ENCODE results near the gene SPIRE1. TPM values are rescaled to one million over a fixed set of nuclear protein-coding genes. Genes with fewer than 3 reads are reported as not detected.

SPIRE1 gene
- total RNA-seq, 1 donor from 2014 or later = 43.7 TPM

DNA sequence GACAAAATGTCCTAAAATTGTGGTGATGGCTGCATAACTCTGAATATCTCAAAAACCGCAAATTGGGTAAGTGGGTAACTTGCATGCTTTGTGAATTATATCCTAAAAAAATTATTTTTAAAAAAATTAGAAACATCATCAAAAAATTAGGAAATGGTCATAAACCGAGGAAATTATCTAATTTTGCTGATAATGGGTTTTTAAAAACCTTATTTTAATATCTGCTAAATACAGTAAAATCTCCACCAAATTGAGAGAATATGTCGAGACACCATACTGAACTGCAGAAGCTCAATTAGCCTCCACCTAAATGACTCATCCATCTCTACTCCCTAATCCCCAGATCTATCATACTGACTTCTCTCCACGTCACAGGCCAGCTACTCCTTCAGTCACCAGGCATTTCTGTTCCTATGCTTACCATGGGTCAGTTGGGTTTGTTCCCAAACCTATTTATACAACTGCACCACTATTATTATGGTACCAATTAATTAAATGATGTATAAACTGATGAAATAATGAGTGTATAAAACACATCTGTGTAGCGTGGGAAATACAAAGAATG, 36.1 kb downstream of the SPIRE1 start:
- intact Hi-C loops (cut with DNase I) = no loop called here
- ATAC-seq = no peak
- no peak for DNase-seq (ENCODE audit: missing footprints)

DNA sequence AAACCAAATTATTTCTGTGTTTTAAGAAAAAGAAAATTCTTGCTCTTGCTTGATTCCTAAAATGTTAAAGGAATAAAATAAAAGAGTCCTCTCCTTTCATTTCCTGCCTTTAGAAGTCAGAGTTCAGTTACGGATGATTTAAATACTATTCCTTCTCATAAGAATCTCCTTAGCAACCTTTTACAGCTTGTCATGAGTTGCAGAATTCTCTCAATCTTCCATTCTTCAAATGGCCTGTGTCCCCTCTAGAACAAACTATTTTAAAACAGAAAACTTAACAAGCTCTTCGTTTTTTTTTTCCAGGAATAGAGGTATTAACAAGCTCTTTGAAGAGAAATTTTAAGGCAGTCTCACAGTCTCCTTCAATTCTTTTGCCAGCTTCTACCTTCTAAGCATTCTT, 42.2 kb downstream of the SPIRE1 start:
- intact Hi-C loops (cut with DNase I) = no loop called here
- DNase-seq (ENCODE audit: missing footprints) = no peak
- ATAC-seq = no peak

DNA sequence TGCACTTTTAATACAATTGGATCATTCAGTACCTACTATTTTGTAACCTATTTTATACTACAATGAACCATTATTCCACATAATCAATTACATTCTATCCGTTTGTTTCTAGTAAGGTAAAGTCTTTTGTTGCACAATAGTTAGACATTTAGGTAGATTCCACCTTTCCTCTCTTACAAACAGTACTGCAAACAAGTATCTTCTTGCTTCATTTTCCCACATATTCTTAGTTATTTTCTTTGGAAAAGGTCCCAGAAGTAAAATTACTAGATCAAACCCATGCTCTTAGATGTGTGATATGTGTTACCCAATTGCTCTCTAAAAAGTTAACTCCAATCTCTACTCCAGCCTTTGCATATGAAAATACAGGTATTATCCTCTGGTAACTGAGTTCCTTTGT, 49.6 kb downstream of the SPIRE1 start:
- ATAC-seq = no peak
- intact Hi-C loops (cut with DNase I) = no loop called here

DNA sequence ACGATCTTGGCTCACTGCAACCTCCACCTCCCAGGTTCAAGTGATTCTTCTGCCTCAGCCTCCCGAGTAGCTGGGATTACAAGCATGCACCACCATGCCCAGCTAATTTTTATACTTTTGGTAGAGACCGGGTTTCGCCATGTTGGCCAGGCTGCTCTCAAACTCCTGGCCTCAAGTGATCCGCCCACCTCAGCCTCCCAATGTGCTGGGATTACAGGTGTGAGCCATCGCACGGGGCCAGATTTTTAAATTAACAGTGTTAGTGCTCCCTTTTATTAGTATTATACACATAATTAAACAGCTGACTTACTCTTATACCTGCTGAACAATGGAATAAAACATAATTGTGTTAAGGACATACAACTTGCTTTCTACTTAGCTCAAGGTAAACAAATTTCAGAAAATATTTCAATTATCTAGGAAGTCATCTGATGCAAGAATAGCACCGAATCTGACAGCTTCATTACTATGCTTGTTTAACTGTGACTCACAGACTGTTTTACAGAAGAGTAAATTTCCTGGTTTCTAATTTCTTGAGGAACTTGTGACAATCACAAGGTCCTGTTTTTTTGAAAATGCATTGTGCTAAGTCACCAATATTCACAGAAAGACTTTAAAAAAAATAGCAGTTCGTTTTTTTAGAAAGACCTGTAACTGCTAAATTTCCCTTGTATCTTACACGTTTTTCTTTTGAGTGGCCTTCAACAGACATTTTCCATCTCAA, 51.2 kb downstream of the SPIRE1 start:
- ATAC-seq = no peak

More for the DNA sequence above, 49.6 kb downstream of the SPIRE1 start:
- no peak for DNase-seq (ENCODE audit: missing footprints)

DNA sequence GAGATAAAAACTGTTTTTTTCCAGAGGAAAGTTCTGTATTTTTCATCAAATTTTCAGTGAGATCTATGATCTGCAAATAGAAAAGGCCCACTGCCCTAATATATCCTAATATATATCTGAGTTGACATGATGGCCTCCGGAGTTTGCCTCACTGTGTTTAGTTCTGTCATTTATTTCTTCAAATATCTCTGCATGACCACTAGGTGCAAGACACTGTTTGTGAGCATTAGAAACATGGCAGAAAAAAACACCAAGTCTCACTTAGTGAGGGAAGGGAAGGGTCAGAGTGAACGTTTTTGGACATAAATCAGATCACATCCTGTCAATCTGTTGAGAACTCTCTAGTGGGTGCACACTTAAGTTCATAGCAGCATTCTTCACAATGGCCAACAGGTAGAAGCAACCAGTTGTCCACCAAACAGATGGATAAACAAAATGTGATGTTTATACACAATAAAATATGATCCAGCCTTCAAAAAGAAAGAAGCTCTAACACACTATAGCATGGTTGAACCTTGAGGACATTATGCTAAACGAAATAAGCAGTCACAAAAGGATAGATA, 53.4 kb downstream of the SPIRE1 start:
- DNase-seq (ENCODE audit: missing footprints) = no peak
- ATAC-seq = no peak
- intact Hi-C loops (cut with DNase I) = no loop called here

More for the DNA sequence above, 51.2 kb downstream of the SPIRE1 start:
- no peak for DNase-seq (ENCODE audit: missing footprints)
- intact Hi-C loops (cut with DNase I) = no loop called here

DNA sequence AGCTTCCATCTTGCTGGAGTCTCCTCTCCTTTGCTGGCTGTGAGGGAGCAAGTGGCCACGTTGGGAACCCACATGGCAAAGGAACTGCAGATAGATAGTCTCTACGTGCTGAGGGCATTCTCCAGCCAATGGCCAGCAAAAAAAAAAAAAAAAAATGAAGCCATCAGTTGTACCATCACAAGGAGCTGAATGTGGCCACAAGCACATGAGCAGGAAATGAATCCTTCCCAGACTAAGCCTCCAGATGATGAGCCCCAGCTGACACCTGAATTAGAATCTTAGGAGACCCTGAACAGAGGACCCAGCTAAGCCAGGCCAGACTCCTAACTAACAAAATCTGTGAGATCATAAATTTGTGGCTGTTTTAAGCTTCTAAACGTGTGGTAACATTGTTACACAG, 57.9 kb downstream of the SPIRE1 start:
- intact Hi-C loops (cut with DNase I) = loop anchor here (5.0 kb wide), 2 partner anchors 48 to 57 kb away; partner anchors contain the start of gene SPIRE1
- ATAC-seq = no peak

DNA sequence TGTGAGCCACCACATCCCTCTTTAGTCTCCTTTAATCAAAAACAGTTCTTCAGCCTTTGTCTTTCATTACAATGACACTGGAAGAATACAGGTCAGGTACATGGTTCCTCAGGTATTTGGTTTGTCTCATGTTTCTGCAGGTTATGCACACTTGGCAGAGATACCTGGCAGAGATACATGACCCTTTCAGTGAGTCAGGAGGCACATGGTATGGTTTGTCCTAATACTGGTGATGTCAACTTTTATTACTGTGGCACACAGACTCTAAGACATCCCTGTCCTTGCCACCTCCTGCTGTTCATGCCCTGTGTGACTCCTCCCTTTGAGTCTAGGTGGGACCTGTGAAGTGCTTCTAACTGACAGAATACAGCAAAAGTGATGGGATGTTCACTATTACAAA, 58.4 kb downstream of the SPIRE1 start:
- intact Hi-C loops (cut with DNase I) = loop anchor here (5.0 kb wide), 2 partner anchors 47 to 58 kb away; partner anchors contain the start of gene SPIRE1
- no peak for ATAC-seq
- DNase-seq (ENCODE audit: missing footprints) = no peak

More for the DNA sequence above, 57.9 kb downstream of the SPIRE1 start:
- DNase-seq (ENCODE audit: missing footprints) = no peak

DNA sequence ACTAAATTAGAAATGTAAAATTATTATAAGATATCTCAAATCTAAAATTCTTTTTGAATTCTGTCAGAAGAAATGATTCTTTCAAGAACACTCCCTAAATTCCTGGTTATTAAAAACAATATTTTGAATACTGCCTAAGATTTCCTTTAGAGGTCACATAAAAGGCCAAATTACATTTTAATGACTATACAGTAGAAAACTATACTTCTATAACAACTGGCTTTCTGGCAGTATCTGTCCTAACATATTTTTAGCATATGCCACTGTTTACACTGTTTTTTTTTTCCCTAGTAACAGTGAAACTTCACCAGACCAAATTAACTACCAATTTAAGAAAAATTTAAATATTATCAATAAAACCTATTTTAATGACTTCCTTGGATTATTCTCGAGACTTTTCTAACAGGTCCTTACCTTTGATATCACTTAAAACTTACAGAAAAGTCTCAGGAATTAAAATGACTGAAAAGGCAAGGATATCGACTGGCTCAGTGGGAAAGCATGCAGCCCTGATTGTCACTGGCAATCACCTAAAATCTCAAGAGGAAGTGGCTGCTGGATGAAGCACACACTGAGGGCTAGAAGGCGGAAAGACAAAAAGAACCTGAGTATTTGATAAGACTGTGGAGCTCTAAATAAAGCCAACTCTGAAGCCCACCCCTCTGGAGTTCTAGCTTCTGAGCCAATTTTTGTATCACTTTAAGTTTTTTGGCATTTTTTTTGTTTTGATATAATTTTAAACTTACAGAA, 59.6 kb downstream of the SPIRE1 start:
- ATAC-seq (no peak), DNase-seq (ENCODE audit: missing footprints) (no peak)
- intact Hi-C loops (cut with DNase I) = loop anchor here (5.0 kb wide), 2 partner anchors 46 to 59 kb away; partner anchors contain the start of gene SPIRE1

DNA sequence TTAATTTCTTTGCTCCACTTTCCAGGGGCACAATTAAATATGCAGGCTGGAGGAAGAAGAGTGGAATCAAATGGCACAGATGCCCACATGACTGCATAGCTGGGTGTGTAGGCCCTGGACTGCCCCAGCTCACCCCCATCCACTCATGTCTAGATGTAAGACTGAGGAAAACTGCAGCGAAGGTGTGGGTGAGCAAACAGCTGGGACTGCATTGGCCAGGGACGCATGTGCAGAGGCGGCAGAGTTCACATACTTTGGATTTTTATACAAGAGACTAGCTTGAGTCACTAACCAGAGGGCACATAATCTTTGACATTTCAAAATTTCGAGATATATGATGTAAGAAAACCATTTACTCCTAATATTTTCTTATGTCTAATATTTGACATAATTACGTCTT, 60.1 kb downstream of the SPIRE1 start:
- intact Hi-C loops (cut with DNase I) = loop anchor here (5.0 kb wide), 2 partner anchors 45 to 60 kb away; partner anchors contain the start of gene SPIRE1
- no peak for DNase-seq (ENCODE audit: missing footprints)
- ATAC-seq = peak; percentile 82

DNA sequence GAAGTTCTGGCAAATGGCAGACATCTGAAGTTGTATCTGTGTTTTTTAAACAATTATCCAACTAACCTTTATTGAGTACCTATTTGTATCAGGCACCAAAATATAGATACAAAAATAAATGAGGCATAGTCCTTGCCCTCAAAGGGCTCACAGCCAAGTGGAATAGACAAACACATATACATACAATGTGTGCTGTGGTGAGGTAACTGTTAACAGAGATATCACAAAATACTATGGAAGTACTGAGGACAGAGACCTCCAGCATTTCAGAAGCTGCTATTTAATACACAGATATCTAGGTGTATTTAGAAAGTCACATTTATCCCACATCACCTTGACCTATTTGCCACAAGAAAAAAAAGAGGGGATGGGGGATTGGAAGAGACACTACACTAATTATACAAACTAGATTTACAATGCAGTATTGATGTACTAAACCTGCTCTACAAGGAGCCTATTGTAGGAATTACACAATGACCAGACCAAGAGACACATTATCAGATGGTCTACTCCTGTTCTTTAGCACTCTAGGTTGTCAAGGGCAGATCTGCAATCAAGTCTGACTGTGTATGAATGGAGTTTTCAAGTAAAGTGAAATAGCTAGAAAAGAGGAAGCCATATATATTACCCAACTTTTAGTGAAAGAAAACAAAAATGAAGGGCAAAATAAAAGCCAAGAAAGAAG, 62.2 kb downstream of the SPIRE1 start:
- intact Hi-C loops (cut with DNase I) = loop anchor here (5.0 kb wide), 2 partner anchors 43 to 62 kb away; partner anchors contain the start of gene SPIRE1
- ATAC-seq (no peak), DNase-seq (ENCODE audit: missing footprints) (no peak)

DNA sequence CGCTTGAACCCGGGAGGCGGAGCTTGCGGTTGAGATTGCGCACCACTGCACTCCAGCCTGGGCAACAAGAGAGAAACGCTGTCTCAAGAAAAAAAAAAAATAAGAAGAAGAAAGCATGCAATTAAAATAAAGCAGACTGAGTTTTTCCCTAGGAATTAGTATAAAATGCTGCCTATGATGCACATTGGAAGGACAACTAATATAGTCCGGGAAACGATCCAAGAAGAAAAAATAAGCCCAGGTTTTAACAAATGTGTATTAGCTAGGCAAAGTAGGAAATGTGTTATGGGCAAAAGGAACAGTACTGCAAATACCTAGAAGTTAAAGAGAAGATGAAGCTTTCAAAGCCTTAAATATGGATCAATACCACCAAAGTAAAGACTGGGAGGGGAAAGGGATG, 64.0 kb downstream of the SPIRE1 start:
- no peak for ATAC-seq
- no peak for DNase-seq (ENCODE audit: missing footprints)
- intact Hi-C loops (cut with DNase I) = no loop called here

DNA sequence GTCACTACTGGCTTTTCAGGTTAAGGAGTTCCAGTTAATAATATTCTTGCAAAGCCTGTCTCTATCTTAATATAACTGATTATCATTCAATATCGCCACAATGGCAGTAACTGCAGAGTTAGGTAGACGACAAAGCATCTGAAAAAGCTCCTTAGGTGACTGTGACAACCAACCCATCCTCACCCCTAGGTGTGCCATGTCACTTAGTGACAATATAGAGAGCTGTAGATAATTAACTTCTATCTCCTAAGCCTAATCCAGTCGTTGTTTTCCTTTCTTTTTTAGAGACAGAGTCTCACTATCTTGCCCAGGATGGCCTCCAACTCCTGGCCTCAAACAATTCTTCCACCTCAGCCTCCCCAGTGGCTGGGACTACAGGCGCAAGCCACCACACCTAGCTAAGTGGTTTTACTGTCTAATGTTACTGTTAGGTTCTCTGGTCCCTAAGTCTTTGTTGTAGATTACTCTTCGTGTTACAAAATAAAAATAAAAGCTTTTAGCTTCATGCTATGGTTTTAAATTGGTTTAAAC, 65.2 kb downstream of the SPIRE1 start:
- ATAC-seq (no peak), DNase-seq (ENCODE audit: missing footprints) (no peak)
- intact Hi-C loops (cut with DNase I) = no loop called here

DNA sequence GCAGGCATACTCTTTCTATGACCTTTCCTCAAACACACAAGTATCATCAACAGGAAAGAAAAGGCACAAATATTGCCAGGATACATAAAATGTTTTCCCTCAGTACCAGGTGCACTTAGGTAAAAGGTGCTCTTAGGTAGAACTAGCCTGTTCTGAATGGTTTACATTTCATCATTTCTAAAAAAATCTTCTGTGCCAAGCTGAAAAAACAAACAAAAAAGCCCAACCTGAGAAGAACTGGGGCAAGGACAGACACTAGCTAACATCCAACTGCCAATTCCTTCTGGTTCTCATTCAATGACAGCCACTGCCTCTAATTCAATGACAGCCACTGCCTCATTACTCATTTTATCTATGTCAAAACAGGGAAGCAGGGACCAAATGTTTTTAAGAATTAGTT, 68.5 kb downstream of the SPIRE1 start:
- ATAC-seq = no peak
- intact Hi-C loops (cut with DNase I) = no loop called here
- DNase-seq (ENCODE audit: missing footprints) = no peak

DNA sequence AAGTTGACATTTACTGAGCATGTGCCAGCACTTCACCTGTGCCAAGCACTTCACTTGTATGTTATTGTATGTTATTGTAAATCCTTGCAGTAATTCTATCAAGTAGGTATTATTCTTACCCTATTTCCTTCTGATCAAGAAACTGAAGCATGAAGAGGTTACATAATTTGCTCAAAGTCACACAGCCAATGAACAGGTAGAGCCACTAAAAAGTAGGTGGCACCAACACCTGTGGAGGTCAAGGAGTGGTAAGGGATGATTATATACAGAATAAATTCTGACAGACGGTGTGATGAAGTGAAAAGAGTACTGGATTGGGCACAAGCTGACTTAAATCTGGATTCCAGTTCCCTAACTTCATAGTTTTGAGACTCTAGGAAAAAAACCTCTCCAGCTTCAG, 71.0 kb downstream of the SPIRE1 start:
- DNase-seq (ENCODE audit: missing footprints) = no peak
- intact Hi-C loops (cut with DNase I) = no loop called here
- no peak for ATAC-seq

DNA sequence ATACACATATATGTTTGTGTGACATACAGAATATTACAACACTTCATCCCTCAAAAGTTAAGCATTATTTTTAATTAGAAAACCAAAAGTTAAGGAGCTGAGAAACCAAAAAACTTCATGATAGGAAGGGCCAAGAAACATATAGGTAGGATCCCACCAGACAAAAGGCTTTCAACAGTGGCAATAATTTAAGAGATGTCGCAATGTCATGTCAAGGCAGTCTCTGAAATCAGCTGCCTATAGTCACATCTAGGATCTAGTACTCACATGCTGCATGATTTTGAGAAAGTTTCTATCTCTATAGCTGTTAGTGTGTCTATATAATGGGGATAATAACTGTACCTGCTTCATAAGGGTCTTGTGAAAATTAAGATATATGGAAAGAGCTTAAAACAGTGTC, 72.7 kb downstream of the SPIRE1 start:
- intact Hi-C loops (cut with DNase I) = no loop called here
- DNase-seq (ENCODE audit: missing footprints) = no peak

DNA sequence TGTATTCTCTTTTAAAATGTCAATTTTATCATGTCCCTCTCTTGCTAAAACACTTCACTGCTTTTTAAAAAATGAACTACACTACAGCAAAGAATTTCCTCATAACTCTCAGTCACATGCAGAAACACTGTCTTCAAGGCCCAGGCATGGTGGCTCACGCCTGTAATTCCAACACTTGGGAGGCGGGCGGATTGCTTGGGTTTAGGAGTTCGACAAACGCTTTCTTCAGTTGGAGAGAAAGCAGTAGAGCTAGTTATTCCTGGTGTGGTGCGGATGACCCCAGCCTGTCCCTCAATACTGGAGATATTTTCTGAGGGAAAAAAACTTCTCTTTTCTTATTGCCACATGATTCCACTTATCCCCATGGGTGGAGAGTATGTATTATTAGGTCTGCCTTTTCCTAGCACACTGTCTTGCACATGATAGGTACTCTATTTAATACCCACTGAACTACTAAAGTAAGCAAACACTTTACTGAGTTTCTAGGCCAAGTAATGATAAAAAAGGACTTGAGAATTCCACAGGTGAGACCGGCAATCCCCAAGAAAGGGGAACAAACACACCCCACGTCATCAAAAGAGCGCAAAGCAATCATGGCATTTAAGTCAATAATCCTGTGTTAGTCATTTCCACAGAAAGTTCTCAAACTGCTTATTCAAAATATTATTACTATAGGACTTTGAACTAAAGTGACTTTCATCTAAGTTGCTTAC, 77.1 kb downstream of the SPIRE1 start:
- intact Hi-C loops (cut with DNase I) = no loop called here
- ATAC-seq (no peak), DNase-seq (ENCODE audit: missing footprints) (no peak)

More for the DNA sequence above, 72.7 kb downstream of the SPIRE1 start:
- no peak for ATAC-seq

DNA sequence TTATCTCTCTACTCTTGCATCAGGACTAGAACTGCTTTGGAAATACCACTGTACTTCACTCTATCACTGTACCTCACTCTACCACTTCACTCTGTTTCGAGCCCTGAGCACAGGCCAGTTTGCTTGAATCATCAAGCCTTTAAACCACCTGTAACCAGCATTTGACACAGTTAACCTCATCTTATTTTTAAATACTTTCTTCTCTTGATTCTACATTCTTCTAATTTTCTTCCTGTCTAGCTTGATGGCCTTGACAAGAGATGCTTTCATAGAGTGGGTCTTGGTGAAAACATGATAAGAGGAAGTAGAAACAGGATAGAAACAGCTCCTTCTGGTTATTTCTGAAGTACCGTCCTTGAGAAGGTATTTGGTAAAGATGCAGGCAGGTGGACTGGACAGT, 78.1 kb downstream of the SPIRE1 start:
- intact Hi-C loops (cut with DNase I) = no loop called here
- no peak for ATAC-seq
- DNase-seq (ENCODE audit: missing footprints) = no peak

DNA sequence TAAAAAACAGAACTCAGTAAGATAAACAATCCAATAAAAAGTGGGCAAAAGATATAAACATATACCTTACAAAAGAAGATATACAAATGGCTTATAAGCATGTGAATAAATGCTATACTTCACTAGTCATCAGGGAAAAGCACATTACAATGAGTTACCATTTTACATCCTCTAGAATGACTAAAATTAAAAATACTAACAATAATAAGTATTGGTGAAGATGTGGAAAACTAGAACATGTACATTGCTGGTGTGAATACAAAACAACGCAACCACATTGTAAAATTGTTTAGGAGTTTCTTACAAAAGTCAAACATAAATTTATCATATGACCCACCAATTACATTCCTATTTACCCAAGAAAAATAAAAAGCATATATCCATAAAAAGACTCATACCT, 80.1 kb downstream of the SPIRE1 start:
- ATAC-seq (no peak), DNase-seq (ENCODE audit: missing footprints) (no peak)
- intact Hi-C loops (cut with DNase I) = no loop called here
